ENCODE results near the gene PGAP6. TPM values are rescaled to one million over a fixed set of nuclear protein-coding genes. Genes with fewer than 3 reads are reported as not detected.

The PGAP6 gene
- total and polyA plus RNA-seq, 2 of the 8 experiments (the other 6 are each of a cell fraction or from before 2014, with no cell fraction given): 86.8 to 364 TPM

DNA sequence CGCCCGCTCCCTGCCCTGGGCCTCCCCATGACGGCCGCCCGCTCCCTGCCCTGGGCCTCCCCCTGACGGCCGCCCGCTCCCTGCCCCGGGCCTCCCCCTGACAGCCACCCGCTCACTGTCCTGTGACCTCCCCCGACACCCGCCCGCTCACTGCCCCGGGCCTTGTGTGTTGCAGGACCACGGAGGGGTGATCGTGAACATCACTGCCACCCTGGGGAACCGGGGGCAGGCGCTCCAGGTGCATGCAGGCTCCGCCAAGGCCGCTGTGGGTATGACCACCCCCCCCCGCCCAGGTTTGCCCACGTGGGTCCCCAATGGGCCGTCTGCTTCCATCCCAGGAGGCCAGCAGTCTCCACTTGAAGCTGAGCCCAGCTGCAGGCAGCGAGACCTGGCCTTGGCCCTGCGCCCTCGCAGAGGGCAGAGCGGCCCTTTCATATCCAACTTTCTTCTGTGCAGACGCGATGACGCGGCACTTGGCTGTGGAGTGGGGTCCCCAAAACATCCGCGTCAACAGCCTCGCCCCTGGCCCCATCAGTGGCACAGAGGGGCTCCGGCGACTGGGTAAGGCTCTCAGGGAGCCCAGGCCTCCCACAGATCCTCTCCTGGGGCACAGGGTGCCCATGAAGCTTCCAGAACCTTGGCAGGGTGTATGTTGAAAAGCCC, 28.9 kb upstream of the PGAP6 start (continued):
- no peak for TF ChIP-seq RXRA (IDR thresholded peaks at IDR 0.05; ENCODE audit: insufficient read depth, low read depth, low read length)
- TF ChIP-seq, protein P1, sequence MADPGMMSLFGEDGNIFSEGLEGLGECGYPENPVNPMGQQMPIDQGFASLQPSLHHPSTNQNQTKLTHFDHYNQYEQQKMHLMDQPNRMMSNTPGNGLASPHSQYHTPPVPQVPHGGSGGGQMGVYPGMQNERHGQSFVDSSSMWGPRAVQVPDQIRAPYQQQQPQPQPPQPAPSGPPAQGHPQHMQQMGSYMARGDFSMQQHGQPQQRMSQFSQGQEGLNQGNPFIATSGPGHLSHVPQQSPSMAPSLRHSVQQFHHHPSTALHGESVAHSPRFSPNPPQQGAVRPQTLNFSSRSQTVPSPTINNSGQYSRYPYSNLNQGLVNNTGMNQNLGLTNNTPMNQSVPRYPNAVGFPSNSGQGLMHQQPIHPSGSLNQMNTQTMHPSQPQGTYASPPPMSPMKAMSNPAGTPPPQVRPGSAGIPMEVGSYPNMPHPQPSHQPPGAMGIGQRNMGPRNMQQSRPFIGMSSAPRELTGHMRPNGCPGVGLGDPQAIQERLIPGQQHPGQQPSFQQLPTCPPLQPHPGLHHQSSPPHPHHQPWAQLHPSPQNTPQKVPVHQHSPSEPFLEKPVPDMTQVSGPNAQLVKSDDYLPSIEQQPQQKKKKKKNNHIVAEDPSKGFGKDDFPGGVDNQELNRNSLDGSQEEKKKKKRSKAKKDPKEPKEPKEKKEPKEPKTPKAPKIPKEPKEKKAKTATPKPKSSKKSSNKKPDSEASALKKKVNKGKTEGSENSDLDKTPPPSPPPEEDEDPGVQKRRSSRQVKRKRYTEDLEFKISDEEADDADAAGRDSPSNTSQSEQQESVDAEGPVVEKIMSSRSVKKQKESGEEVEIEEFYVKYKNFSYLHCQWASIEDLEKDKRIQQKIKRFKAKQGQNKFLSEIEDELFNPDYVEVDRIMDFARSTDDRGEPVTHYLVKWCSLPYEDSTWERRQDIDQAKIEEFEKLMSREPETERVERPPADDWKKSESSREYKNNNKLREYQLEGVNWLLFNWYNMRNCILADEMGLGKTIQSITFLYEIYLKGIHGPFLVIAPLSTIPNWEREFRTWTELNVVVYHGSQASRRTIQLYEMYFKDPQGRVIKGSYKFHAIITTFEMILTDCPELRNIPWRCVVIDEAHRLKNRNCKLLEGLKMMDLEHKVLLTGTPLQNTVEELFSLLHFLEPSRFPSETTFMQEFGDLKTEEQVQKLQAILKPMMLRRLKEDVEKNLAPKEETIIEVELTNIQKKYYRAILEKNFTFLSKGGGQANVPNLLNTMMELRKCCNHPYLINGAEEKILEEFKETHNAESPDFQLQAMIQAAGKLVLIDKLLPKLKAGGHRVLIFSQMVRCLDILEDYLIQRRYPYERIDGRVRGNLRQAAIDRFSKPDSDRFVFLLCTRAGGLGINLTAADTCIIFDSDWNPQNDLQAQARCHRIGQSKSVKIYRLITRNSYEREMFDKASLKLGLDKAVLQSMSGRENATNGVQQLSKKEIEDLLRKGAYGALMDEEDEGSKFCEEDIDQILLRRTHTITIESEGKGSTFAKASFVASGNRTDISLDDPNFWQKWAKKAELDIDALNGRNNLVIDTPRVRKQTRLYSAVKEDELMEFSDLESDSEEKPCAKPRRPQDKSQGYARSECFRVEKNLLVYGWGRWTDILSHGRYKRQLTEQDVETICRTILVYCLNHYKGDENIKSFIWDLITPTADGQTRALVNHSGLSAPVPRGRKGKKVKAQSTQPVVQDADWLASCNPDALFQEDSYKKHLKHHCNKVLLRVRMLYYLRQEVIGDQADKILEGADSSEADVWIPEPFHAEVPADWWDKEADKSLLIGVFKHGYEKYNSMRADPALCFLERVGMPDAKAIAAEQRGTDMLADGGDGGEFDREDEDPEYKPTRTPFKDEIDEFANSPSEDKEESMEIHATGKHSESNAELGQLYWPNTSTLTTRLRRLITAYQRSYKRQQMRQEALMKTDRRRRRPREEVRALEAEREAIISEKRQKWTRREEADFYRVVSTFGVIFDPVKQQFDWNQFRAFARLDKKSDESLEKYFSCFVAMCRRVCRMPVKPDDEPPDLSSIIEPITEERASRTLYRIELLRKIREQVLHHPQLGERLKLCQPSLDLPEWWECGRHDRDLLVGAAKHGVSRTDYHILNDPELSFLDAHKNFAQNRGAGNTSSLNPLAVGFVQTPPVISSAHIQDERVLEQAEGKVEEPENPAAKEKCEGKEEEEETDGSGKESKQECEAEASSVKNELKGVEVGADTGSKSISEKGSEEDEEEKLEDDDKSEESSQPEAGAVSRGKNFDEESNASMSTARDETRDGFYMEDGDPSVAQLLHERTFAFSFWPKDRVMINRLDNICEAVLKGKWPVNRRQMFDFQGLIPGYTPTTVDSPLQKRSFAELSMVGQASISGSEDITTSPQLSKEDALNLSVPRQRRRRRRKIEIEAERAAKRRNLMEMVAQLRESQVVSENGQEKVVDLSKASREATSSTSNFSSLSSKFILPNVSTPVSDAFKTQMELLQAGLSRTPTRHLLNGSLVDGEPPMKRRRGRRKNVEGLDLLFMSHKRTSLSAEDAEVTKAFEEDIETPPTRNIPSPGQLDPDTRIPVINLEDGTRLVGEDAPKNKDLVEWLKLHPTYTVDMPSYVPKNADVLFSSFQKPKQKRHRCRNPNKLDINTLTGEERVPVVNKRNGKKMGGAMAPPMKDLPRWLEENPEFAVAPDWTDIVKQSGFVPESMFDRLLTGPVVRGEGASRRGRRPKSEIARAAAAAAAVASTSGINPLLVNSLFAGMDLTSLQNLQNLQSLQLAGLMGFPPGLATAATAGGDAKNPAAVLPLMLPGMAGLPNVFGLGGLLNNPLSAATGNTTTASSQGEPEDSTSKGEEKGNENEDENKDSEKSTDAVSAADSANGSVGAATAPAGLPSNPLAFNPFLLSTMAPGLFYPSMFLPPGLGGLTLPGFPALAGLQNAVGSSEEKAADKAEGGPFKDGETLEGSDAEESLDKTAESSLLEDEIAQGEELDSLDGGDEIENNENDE (IDR thresholded peaks at IDR 0.05; ENCODE audit: insufficient replicate concordance, low read length): no peak
- no peak for TF ChIP-seq SAP30 (IDR thresholded peaks at IDR 0.05; ENCODE audit: insufficient read depth, insufficient replicate concordance, low read length)
- no peak for TF ChIP-seq SIRT6 (IDR thresholded peaks at IDR 0.05; ENCODE audit: low read length)
- TF ChIP-seq POLR2A (IDR thresholded peaks at IDR 0.05; ENCODE audit: control extremely low read depth in 1 of 2, low read depth in 2 of 2, low read length in 2 of 2): no peak
- no peak for TF ChIP-seq CHD2 (IDR thresholded peaks at IDR 0.05; ENCODE audit: low read length)
- no peak for TF ChIP-seq KDM5A (IDR thresholded peaks at IDR 0.05; ENCODE audit: low read length)

Measured in H1 (cell line).